Peyer's patch (tissue), 4 donors: ENCODE data around the gene ALKBH6.

ENCODE experiments used
- CTCF ChIP-seq, 6 experiments: fragments of 450-650 bp in 4 of 6; fragments of 200-600 bp in 2 of 6; sonication (generic) in 1 of 6; IDR thresholded peaks; one replicate each; pipeline ENCODE4 v1.5.1; 2017 to 2019; ENCODE audit warnings: antibody characterized with exemption in 6 of 6, mild to moderate bottlenecking in 3 of 6, moderate library complexity in 1 of 6
- POLR2A ChIP-seq, 2 donors: fragments of 450-650 bp; IDR thresholded peaks; one replicate each; pipeline ENCODE4 v1.5.1; 2017; ENCODE audit warnings: antibody characterized with exemption in 2 of 2, mild to moderate bottlenecking in 2 of 2, moderate library complexity in 2 of 2

GRCh38 chr19:36027696-36028095, 13.7 kb upstream of the ALKBH6 start:
- no peak for TF ChIP-seq CTCF (IDR thresholded peaks at IDR 0.05)
- no peak for TF ChIP-seq POLR2A (IDR thresholded peaks at IDR 0.05)
